ENCODE results near the gene CXCR5.

The CXCR5 gene

DNA sequence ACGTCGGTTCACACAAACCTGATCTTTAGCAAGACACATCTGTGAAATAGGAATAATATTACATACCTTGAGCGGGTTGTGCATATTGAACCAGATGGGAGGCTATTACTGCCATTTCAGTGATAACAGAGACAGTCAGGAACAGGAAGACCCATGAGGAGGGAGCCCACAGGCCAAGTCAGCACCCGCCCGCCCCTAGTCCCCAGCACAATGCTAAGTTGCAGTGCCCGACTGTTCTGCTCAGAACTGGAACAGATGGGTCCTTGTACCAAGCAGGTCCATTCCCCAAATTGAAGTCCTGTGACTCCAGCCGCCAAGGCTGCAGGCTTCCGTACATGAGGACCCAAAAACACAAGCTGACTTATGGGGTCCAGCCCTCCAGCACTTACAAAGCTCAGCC lies 9.3 kb downstream of the CXCR5 start:
- DNase-seq: no peak

DNA sequence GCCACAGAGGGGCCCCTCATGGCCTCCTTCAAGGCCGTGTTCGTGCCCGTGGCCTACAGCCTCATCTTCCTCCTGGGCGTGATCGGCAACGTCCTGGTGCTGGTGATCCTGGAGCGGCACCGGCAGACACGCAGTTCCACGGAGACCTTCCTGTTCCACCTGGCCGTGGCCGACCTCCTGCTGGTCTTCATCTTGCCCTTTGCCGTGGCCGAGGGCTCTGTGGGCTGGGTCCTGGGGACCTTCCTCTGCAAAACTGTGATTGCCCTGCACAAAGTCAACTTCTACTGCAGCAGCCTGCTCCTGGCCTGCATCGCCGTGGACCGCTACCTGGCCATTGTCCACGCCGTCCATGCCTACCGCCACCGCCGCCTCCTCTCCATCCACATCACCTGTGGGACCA lies 10.0 kb downstream of the CXCR5 start:
- Histone ChIP-seq H2AK5ac (ENCODE audit: low read length) (no peak overlapping the region), H2BK15ac (replicated peaks; ENCODE audit: low read depth) (no peak overlapping the region), H3K27me3 (ENCODE audit: insufficient read depth, low read length, poor library complexity) (no peaks in the 10 kb centered on the region), H3K56ac (ENCODE audit: low read length) (no peak overlapping the region), H3K4me3 (ENCODE audit: low read length) (no peak overlapping the region), H3K23ac (ENCODE audit: low read length) (no peak overlapping the region), H3K36me3 (ENCODE audit: control insufficient read depth, insufficient read depth, low read length) (peaks cover 2% of the 10 kb centered on the region), H3K27ac (ENCODE audit: low read depth, low read length) (no peak overlapping the region), H2BK120ac (ENCODE audit: low read depth, low read length) (no peak overlapping the region), H3K4ac (ENCODE audit: low read depth, low read length) (no peak overlapping the region), H3K18ac (ENCODE audit: low read length) (no peak overlapping the region), H3K4me2 (ENCODE audit: low read length) (no peak overlapping the region), H3K4me1 (ENCODE audit: control insufficient read depth, low read depth, low read length) (peaks cover 6% of the 10 kb centered on the region), H3K9ac (ENCODE audit: low read length) (no peak overlapping the region), H4K5ac (ENCODE audit: low read length) (no peak overlapping the region), H3K79me1 (ENCODE audit: low read length) (no peaks in the 10 kb centered on the region), H3K79me2 (ENCODE audit: control insufficient read depth, insufficient read depth, low read length) (no peaks in the 10 kb centered on the region), H2BK5ac (ENCODE audit: low read length) (no peak overlapping the region), H4K8ac (ENCODE audit: low read depth, low read length) (no peak overlapping the region)
- DNase-seq: no peak
- WGBS (ENCODE audit: extremely low coverage, insufficient coverage, low lambda C conversion rate): no CpG with 5 or more reads among the region's 22 CpGs

More for the DNA sequence above, 9.3 kb downstream of the CXCR5 start:
- Histone ChIP-seq H3K23ac (ENCODE audit: low read length) (no peak overlapping the region), H3K4me1 (ENCODE audit: control insufficient read depth, low read depth, low read length) (peaks cover 10% of the 10 kb centered on the region), H3K4me2 (ENCODE audit: low read length) (no peak overlapping the region), H2AK5ac (ENCODE audit: low read length) (no peak overlapping the region), H3K79me2 (ENCODE audit: control insufficient read depth, insufficient read depth, low read length) (no peaks in the 10 kb centered on the region), H4K5ac (ENCODE audit: low read length) (no peak overlapping the region), H3K36me3 (ENCODE audit: control insufficient read depth, insufficient read depth, low read length) (peaks cover 2% of the 10 kb centered on the region), H3K27ac (ENCODE audit: low read depth, low read length) (no peak overlapping the region), H3K4ac (ENCODE audit: low read depth, low read length) (no peak overlapping the region), H2BK5ac (ENCODE audit: low read length) (no peak overlapping the region), H3K9ac (ENCODE audit: low read length) (no peak overlapping the region), H2BK15ac (replicated peaks; ENCODE audit: low read depth) (no peak overlapping the region), H2BK120ac (ENCODE audit: low read depth, low read length) (no peak overlapping the region), H3K79me1 (ENCODE audit: low read length) (no peaks in the 10 kb centered on the region), H3K4me3 (ENCODE audit: low read length) (no peak overlapping the region), H4K8ac (ENCODE audit: low read depth, low read length) (no peak overlapping the region), H3K18ac (ENCODE audit: low read length) (no peak overlapping the region), H3K56ac (ENCODE audit: low read length) (no peak overlapping the region), H3K27me3 (ENCODE audit: insufficient read depth, low read length, poor library complexity) (no peaks in the 10 kb centered on the region)
- WGBS (ENCODE audit: extremely low coverage, insufficient coverage, low lambda C conversion rate): no CpG with 5 or more reads among the region's 8 CpGs

DNA sequence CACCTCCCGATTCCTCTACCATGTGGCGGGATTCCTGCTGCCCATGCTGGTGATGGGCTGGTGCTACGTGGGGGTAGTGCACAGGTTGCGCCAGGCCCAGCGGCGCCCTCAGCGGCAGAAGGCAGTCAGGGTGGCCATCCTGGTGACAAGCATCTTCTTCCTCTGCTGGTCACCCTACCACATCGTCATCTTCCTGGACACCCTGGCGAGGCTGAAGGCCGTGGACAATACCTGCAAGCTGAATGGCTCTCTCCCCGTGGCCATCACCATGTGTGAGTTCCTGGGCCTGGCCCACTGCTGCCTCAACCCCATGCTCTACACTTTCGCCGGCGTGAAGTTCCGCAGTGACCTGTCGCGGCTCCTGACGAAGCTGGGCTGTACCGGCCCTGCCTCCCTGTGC lies 10.5 kb downstream of the CXCR5 start:
- no peaks in the 10 kb centered on the region for H3K79me2 ChIP-seq (ENCODE audit: control insufficient read depth, insufficient read depth, low read length)
- no peak overlapping the region for H2AK5ac ChIP-seq (ENCODE audit: low read length)
- H4K5ac ChIP-seq (ENCODE audit: low read length): no peak overlapping the region
- H3K27ac ChIP-seq (ENCODE audit: low read depth, low read length): no peak overlapping the region
- H4K8ac ChIP-seq (ENCODE audit: low read depth, low read length): no peak overlapping the region
- no peaks in the 10 kb centered on the region for H3K27me3 ChIP-seq (ENCODE audit: insufficient read depth, low read length, poor library complexity)
- no peak overlapping the region for H2BK120ac ChIP-seq (ENCODE audit: low read depth, low read length)
- no CpG with 5 or more reads among the region's 19 CpGs for WGBS (ENCODE audit: extremely low coverage, insufficient coverage, low lambda C conversion rate)
- no peak for DNase-seq
- H3K4me3 ChIP-seq (ENCODE audit: low read length): no peak overlapping the region
- H3K4me2 ChIP-seq (ENCODE audit: low read length): no peak overlapping the region
- H3K9ac ChIP-seq (ENCODE audit: low read length): no peak overlapping the region
- H3K4ac ChIP-seq (ENCODE audit: low read depth, low read length): no peak overlapping the region
- no peak overlapping the region for H2BK15ac ChIP-seq (replicated peaks; ENCODE audit: low read depth)
- H3K36me3 ChIP-seq (ENCODE audit: control insufficient read depth, insufficient read depth, low read length): peaks cover 2% of the 10 kb centered on the region
- H3K56ac ChIP-seq (ENCODE audit: low read length): no peak overlapping the region
- H3K79me1 ChIP-seq (ENCODE audit: low read length): no peaks in the 10 kb centered on the region
- H3K18ac ChIP-seq (ENCODE audit: low read length): no peak overlapping the region
- peaks cover 6% of the 10 kb centered on the region for H3K4me1 ChIP-seq (ENCODE audit: control insufficient read depth, low read depth, low read length)
- no peak overlapping the region for H2BK5ac ChIP-seq (ENCODE audit: low read length)
- no peak overlapping the region for H3K23ac ChIP-seq (ENCODE audit: low read length)

DNA sequence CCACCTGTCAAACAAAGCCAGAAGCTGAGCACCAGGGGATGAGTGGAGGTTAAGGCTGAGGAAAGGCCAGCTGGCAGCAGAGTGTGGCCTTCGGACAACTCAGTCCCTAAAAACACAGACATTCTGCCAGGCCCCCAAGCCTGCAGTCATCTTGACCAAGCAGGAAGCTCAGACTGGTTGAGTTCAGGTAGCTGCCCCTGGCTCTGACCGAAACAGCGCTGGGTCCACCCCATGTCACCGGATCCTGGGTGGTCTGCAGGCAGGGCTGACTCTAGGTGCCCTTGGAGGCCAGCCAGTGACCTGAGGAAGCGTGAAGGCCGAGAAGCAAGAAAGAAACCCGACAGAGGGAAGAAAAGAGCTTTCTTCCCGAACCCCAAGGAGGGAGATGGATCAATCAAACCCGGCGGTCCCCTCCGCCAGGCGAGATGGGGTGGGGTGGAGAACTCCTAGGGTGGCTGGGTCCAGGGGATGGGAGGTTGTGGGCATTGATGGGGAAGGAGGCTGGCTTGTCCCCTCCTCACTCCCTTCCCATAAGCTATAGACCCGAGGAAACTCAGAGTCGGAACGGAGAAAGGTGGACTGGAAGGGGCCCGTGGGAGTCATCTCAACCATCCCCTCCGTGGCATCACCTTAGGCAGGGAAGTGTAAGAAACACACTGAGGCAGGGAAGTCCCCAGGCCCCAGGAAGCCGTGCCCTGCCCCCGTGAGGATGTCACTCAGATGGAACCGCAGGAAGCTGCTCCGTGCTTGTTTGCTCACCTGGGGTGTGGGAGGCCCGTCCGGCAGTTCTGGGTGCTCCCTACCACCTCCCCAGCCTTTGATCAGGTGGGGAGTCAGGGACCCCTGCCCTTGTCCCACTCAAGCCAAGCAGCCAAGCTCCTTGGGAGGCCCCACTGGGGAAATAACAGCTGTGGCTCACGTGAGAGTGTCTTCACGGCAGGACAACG lies 11.7 kb downstream of the CXCR5 start:
- H2BK15ac ChIP-seq (replicated peaks; ENCODE audit: low read depth): no peak overlapping the region
- no peak overlapping the region for H3K4me3 ChIP-seq (ENCODE audit: low read length)
- H3K4me2 ChIP-seq (ENCODE audit: low read length): no peak overlapping the region
- no peak overlapping the region for H3K18ac ChIP-seq (ENCODE audit: low read length)
- H3K56ac ChIP-seq (ENCODE audit: low read length): peak overlapping the region; percentile 65
- H3K4ac ChIP-seq (ENCODE audit: low read depth, low read length): no peak overlapping the region
- H3K79me2 ChIP-seq (ENCODE audit: control insufficient read depth, insufficient read depth, low read length): no peaks in the 10 kb centered on the region
- peaks cover 6% of the 10 kb centered on the region for H3K4me1 ChIP-seq (ENCODE audit: control insufficient read depth, low read depth, low read length)
- H3K23ac ChIP-seq (ENCODE audit: low read length): no peak overlapping the region
- H3K27me3 ChIP-seq (ENCODE audit: insufficient read depth, low read length, poor library complexity): no peaks in the 10 kb centered on the region
- no peak overlapping the region for H3K27ac ChIP-seq (ENCODE audit: low read depth, low read length)
- no CpG with 5 or more reads among the region's 26 CpGs for WGBS (ENCODE audit: extremely low coverage, insufficient coverage, low lambda C conversion rate)
- DNase-seq: no peak
- no peak overlapping the region for H4K8ac ChIP-seq (ENCODE audit: low read depth, low read length)
- H3K79me1 ChIP-seq (ENCODE audit: low read length): no peaks in the 10 kb centered on the region
- H4K5ac ChIP-seq (ENCODE audit: low read length): no peak overlapping the region
- H2AK5ac ChIP-seq (ENCODE audit: low read length): no peak overlapping the region
- peaks cover 3% of the 10 kb centered on the region for H3K36me3 ChIP-seq (ENCODE audit: control insufficient read depth, insufficient read depth, low read length)
- H2BK120ac ChIP-seq (ENCODE audit: low read depth, low read length): no peak overlapping the region
- no peak overlapping the region for H3K9ac ChIP-seq (ENCODE audit: low read length)
- no peak overlapping the region for H2BK5ac ChIP-seq (ENCODE audit: low read length)

DNA sequence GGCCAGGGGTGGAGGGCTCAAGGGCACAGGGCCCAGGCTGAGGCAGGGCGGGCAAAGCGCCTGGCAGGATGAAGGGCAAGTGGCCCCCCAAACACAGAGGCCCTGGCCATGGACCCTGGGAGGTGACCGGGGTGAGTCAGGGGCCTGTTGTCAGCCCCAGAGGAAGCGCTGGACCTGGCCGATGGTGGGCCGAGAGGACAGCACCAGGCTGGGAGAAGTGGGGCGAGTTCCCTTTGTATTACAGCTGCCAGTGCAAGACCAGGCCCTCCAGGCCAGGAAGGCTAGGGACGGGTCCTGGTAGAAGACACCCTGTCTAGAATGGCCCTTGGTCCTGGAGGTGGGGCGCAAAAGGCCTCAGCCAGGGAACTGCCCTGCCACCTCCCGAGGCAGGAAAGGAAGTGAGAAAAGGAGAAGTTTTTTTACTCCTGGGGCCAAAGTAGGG lies 12.8 kb downstream of the CXCR5 start:
- WGBS (ENCODE audit: extremely low coverage, insufficient coverage, low lambda C conversion rate): no CpG with 5 or more reads among the region's 10 CpGs
- H3K4me3 ChIP-seq (ENCODE audit: low read length): no peak overlapping the region
- peaks cover 3% of the 10 kb centered on the region for H3K36me3 ChIP-seq (ENCODE audit: control insufficient read depth, insufficient read depth, low read length)
- no peak overlapping the region for H3K9ac ChIP-seq (ENCODE audit: low read length)
- H3K56ac ChIP-seq (ENCODE audit: low read length): peak overlapping the region; percentile 57
- no peak overlapping the region for H3K4ac ChIP-seq (ENCODE audit: low read depth, low read length)
- no peak overlapping the region for H2BK120ac ChIP-seq (ENCODE audit: low read depth, low read length)
- no peak overlapping the region for H2BK15ac ChIP-seq (replicated peaks; ENCODE audit: low read depth)
- peaks cover 6% of the 10 kb centered on the region for H3K4me1 ChIP-seq (ENCODE audit: control insufficient read depth, low read depth, low read length)
- H4K8ac ChIP-seq (ENCODE audit: low read depth, low read length): no peak overlapping the region
- no peak overlapping the region for H3K4me2 ChIP-seq (ENCODE audit: low read length)
- no peak overlapping the region for H2BK5ac ChIP-seq (ENCODE audit: low read length)
- H3K18ac ChIP-seq (ENCODE audit: low read length): no peak overlapping the region
- no peak overlapping the region for H3K27ac ChIP-seq (ENCODE audit: low read depth, low read length)
- no peaks in the 10 kb centered on the region for H3K27me3 ChIP-seq (ENCODE audit: insufficient read depth, low read length, poor library complexity)
- H2AK5ac ChIP-seq (ENCODE audit: low read length): no peak overlapping the region
- no peak overlapping the region for H4K5ac ChIP-seq (ENCODE audit: low read length)
- peak; percentile 26 for DNase-seq
- H3K79me1 ChIP-seq (ENCODE audit: low read length): no peaks in the 10 kb centered on the region
- H3K79me2 ChIP-seq (ENCODE audit: control insufficient read depth, insufficient read depth, low read length): no peaks in the 10 kb centered on the region
- H3K23ac ChIP-seq (ENCODE audit: low read length): no peak overlapping the region

Data from mesendoderm (in vitro differentiated cells).